ENCODE measurements around the gene DPAGT1. TPM values are rescaled to one million over a fixed set of nuclear protein-coding genes. Genes with fewer than 3 reads are reported as not detected.
"Not testable (repeated sequence)": the region's sequence is repeated elsewhere in the genome, so short reads cannot be mapped to it uniquely, and the experiment has no call there.

DPAGT1 gene
- total and polyA plus RNA-seq, 4 donors = 19.0 to 50.9 (median 33.0) TPM

DNA sequence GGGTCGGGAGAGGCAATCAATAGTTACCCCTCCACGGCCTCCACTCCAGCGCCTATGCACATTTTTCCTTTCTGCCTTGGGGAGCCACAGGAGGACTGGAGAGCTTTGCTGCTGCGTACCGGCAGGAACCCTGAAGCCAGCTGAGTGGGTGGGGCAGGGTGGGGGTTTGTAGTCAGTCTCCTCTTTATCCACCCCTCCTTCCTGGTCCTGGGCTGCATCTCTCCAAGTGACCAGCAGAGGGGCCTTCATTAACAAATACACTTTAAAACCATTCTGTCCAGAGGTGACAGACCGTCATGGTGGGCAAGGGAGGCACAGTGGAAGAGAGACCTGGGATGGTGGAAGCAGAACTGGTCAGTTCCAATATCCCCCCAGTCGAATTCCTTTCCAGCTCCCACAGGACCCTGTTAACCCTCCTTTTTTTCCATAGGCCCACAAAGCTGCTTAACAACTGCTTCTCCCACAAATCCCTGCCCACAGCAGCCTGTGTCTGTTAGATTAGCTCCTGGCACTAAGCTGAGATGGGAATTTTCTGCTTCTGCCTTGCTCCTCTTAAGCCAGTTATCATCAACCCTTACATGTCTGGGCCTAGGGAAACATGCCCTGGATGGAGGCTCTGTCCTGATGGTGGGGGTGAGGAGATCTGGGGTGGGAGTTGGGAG is 43.3 kb upstream of the DPAGT1 start:
- peak; percentile 66 to 70 (median 67) for DNase-seq
- Histone ChIP-seq H3K36me3 (ENCODE audit: control insufficient read depth in 4 of 4, insufficient read depth in 4 of 4, low read length in 4 of 4) (no peaks in the 10 kb centered on the region), H3K27ac (ENCODE audit: low read depth in 1 of 2, low read length in 1 of 2) (no peak overlapping the region), H3K4me3 (no peak overlapping the region), H3K27me3 (ENCODE audit: control insufficient read depth in 3 of 3, insufficient read depth in 3 of 3, low read length in 2 of 3) (peaks cover 0 to 25% (median 12%) of the 10 kb centered on the region in 3 donors), H3K4me1 (ENCODE audit: control insufficient read depth in 5 of 5, insufficient read depth in 5 of 5, low read length in 5 of 5) (peaks cover 0 to 12% (median 5%) of the 10 kb centered on the region in 5 donors), H3K9ac (ENCODE audit: insufficient read depth in 1 of 2, low read length in 2 of 2) (no peak overlapping the region), H3K9me3 (ENCODE audit: control insufficient read depth in 4 of 4, insufficient read depth in 3 of 4, low read length in 3 of 4) (peaks cover 0 to 1% (median 0%) of the 10 kb centered on the region in 4 donors)
- WGBS, 2 donors = 16 to 19% methylated on average over 7 of the region's 7 CpGs
- peak; percentile 39 for TF ChIP-seq CTCF (IDR thresholded peaks at IDR 0.05; ENCODE audit: control extremely low read depth, extremely low read depth)
- no peak for ATAC-seq (ENCODE audit: insufficient read depth, low FRiP score)

GRCh38 chr11:119139276-119139675 is 37.6 kb upstream of the DPAGT1 start:
- not testable (repeated sequence) for H3K36me3 ChIP-seq (ENCODE audit: control insufficient read depth in 4 of 4, insufficient read depth in 4 of 4, low read length in 4 of 4); H3K4me1 ChIP-seq (ENCODE audit: control insufficient read depth in 5 of 5, insufficient read depth in 5 of 5, low read length in 5 of 5); H3K4me3 ChIP-seq; H3K27ac ChIP-seq (ENCODE audit: low read depth in 1 of 2, low read length in 1 of 2); H3K9ac ChIP-seq (ENCODE audit: insufficient read depth in 1 of 2, low read length in 2 of 2); H3K27me3 ChIP-seq (ENCODE audit: control insufficient read depth in 3 of 3, insufficient read depth in 3 of 3, low read length in 2 of 3); H3K9me3 ChIP-seq (ENCODE audit: control insufficient read depth in 4 of 4, insufficient read depth in 3 of 4, low read length in 3 of 4); DNase-seq; ATAC-seq (ENCODE audit: insufficient read depth, low FRiP score)
- 89 to 94% methylated on average over 10 of the region's 10 CpGs for WGBS, 2 donors

- H3K36me3 ChIP-seq (ENCODE audit: control insufficient read depth in 4 of 4, insufficient read depth in 4 of 4, low read length in 4 of 4) = peaks cover 18 to 36% (median 33%) of the 10 kb centered on the region in 4 donors
- ATAC-seq (ENCODE audit: insufficient read depth, low FRiP score) = no peak
- no peak for DNase-seq
These were observed 32.8 kb upstream of the DPAGT1 start for GRCh38 chr11:119134389-119134978.

More at GRCh38 chr11:119134389-119134978, 32.8 kb upstream of the DPAGT1 start:
- H3K27ac ChIP-seq (ENCODE audit: low read depth in 1 of 2, low read length in 1 of 2) = no peak overlapping the region
- H3K9ac ChIP-seq (ENCODE audit: insufficient read depth in 1 of 2, low read length in 2 of 2) = no peak overlapping the region
- H3K4me3 ChIP-seq = no peak overlapping the region
- TF ChIP-seq CTCF (IDR thresholded peaks at IDR 0.05; ENCODE audit: control extremely low read depth, extremely low read depth) = no peak
- H3K4me1 ChIP-seq (ENCODE audit: control insufficient read depth in 5 of 5, insufficient read depth in 5 of 5, low read length in 5 of 5) = peaks cover 0 to 2% (median 0%) of the 10 kb centered on the region in 5 donors
- H3K27me3 ChIP-seq (ENCODE audit: control insufficient read depth in 3 of 3, insufficient read depth in 3 of 3, low read length in 2 of 3) = no peaks in the 10 kb centered on the region
- no peaks in the 10 kb centered on the region for H3K9me3 ChIP-seq (ENCODE audit: control insufficient read depth in 4 of 4, insufficient read depth in 3 of 4, low read length in 3 of 4)
- 66 to 70% methylated on average over 4 of the region's 4 CpGs for WGBS, 2 donors

Measured in lung (tissue), 12 donors.